ENCODE data around the gene MTPN. TPM values are rescaled to one million over a fixed set of nuclear protein-coding genes. Genes with fewer than 3 reads are reported as not detected.
A peak's percentile ranks its signal among the peaks of the same experiment; 100 is the strongest.

Gene MTPN
- 100 to 1,000 TPM; 150 to 185 (median 183) TPM for polyA plus RNA-seq (ENCODE audit: insufficient read length in 4 of 4)

GRCh38 chr7:135977007-135977741, at the start of gene MTPN:
MTPN (minus strand) TSS chr7:135977359; CDS start chr7:135977100, 259 bp downstream.
- peak; percentile 93 to 94 (median 94) for DNase-seq (ENCODE audit: low read depth in 4 of 4, low spot score in 3 of 4)

DNA sequence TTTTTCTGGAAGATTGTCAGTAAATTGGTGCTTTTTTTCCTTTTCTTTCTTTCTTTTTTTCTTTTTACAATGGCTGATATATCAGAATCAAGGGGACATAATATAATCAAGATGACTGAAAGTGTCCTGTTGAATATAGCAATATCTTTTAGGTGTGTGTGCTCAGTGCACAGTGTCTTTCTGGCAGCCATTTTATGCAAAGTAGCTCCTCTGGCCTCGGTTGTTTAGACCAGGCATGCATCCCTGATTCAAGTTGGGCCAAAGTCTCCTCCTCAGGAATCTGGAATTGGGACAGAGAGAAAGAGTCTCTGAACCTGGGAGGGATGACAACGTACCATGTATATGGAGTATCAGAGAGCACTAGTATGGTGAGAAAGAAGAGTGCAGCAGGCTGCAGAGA, 49.0 kb upstream of the MTPN start:
- no peak for DNase-seq (ENCODE audit: low read depth in 4 of 4, low spot score in 3 of 4)

DNA sequence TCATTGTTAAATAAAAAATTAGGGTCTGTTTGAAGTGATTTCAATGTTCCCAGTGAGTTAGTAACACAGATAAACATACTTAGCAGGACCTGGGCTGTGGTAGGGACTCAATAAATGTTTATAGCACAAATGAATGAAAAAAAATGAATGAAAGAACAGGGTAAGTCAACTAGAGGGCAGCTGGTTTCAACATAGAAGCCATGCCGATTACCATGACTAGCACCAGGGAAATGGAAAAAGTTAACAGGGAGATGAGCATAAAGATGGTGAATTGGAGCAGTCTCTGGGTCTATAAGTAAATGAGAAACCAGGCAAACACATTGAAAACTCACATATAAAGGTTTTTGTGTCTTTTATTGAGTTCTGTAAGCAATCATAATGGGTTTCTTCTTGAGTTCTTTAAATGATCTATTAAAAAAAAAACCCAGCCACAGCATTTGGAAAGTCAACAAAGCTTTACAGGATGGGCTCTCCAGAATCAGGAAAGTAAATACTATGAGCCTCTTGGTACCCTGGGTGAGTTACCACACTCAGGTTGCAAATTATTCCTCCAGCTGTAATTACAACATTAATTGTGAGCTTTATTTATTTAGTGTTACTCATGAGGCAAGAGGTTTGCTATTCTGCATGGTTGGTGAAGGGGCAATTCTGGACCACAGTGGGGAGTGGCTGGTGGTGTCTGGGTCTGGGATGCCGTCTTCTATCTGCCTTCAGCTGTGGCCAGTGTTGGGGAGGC, 46.1 kb upstream of the MTPN start:
- no peak for DNase-seq (ENCODE audit: low read depth in 4 of 4, low spot score in 3 of 4)

- no peak for DNase-seq (ENCODE audit: low read depth in 4 of 4, low spot score in 3 of 4)
Measured at GRCh38 chr7:136020556-136020955, 43.4 kb upstream of the MTPN start.

- DNase-seq (ENCODE audit: low read depth in 4 of 4, low spot score in 3 of 4): no peak
Measured at GRCh38 chr7:136018104-136018503, 40.9 kb upstream of the MTPN start.

- DNase-seq (ENCODE audit: low read depth in 4 of 4, low spot score in 3 of 4): no peak
Measured at GRCh38 chr7:136016649-136017395, 39.7 kb upstream of the MTPN start.

DNA sequence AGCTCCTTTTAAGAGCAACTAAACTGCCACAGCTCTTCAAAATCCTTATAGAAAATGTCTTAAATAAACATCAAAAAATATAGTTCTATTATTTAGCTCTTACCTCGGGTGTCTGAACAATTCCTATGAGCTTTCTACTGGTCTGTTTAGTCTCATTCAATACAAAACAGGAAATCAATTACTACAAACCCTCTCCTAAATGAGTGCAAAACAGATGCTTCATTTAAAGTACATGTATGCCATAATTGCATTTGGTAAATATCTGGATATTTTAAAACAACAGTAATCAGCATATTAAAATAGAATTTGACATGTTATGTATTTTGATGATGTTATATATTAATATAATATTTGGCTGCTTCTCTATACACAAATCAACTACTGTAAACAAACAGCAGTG, 38.5 kb upstream of the MTPN start:
- no peak for DNase-seq (ENCODE audit: low read depth in 4 of 4, low spot score in 3 of 4)

GRCh38 chr7:136014659-136015058, 37.5 kb upstream of the MTPN start:
- no peak for DNase-seq (ENCODE audit: low read depth in 4 of 4, low spot score in 3 of 4)

DNA sequence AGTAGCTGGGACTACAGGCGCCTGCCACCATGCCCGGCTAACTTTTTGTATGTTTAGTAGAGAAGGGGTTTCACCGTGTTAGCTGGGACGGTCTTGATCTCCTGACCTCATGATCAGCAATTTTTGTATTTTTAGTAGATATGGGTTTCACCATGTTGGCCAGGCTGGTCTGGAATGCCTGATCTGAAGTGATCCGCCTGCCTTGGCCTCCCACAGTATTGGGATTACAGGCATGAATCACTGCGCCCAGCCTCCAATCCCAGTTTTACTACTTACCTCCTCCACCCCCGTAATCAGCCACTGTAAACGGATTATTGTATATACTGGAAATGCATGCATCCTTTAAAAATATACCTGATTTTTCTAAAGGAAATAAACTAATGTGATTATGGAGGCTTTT, 35.1 kb upstream of the MTPN start:
- no peak for DNase-seq (ENCODE audit: low read depth in 4 of 4, low spot score in 3 of 4)

DNA sequence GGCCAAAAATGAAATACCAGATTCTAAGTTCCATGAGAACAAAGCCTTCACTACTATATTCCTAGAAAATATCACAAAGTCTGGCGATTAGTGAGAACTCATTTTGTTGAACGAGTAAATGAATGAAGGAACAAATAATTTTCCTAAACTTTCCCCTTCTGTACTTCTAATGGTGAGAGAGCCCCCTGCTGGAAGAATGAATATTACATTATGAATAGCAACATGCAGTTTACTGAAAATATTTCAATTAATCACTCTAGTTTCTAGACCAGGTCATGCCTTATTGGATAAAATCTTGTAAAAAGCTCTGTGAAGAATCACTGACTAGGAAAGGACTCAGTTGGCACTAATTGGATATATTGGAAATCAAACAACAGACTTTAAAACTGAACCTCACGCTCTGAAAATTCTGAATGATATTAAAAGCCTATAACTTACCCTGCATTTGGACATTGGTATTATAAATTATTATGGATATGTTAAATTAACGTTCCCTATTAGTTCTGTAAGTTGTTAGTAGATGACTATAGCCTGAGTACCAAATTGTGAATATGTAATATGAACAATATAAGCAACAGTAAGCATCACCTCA, 32.4 kb upstream of the MTPN start:
- peak in 2 of 4 donors; percentile 29 to 30 for DNase-seq (ENCODE audit: low read depth in 4 of 4, low spot score in 3 of 4)

DNA sequence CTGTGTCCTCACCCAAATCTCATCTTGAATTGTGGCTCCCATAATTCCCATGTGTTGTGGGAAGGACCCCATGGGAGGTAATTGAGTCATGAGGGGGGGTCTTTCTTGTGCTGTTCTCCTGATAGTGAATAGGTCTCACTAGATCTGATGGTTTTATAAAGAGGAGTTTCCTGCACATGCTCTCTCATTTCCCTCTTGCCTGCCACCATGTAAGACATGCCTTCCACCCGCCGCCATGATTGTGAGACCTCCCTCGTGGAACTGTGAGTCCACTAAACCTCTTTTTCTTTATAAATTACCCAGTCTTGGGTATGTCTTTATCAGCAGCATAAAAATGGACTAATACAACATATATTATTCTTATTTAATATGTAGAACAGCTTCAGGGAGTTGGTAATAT, 29.0 kb upstream of the MTPN start:
- no peak for DNase-seq (ENCODE audit: low read depth in 4 of 4, low spot score in 3 of 4)

DNA sequence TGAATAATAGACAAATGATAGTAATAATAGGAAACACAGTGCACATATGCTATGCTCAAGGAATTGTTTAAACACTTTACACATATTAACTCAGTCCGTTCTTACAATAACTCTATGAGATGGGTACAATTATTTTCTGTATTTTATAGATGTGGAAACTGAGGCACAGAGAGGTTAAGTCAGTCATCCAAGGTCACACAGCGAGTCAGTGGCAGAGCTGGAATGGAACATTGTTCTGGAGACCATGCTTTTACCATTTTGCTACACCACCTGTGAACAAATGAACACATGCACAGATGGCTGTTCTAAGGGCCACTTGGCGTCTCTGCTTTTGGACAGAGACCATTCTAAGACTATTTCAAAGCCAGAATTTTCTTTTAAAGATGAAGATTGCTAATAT, 26.9 kb upstream of the MTPN start:
- DNase-seq (ENCODE audit: low read depth in 4 of 4, low spot score in 3 of 4): no peak

DNA sequence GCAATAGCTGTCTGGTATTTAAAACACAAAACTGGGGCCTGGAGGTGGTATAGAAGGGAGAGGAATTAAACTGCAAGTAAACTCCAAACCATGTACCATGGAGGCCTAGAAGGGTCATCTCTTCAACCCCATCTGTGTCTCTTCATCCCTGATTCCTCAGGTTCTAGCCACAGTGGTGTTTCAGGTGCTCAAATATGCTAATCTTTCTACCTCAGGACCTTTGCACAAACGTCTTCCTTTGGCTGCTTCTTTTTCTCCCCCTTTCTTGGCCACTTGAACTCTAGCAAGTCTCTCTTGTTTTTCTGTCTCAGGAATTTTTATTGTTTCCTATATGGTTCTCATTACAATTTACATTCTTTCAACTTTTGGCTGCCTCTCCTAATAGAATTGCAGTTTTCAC, 25.6 kb upstream of the MTPN start:
- no peak for DNase-seq (ENCODE audit: low read depth in 4 of 4, low spot score in 3 of 4)

- no peak for DNase-seq (ENCODE audit: low read depth in 4 of 4, low spot score in 3 of 4)
Measured at GRCh38 chr7:136000288-136000913, 23.2 kb upstream of the MTPN start.

- no peak for DNase-seq (ENCODE audit: low read depth in 4 of 4, low spot score in 3 of 4)
Measured at GRCh38 chr7:135998081-135998480, 20.9 kb upstream of the MTPN start.

GRCh38 chr7:135995748-135996147, 18.6 kb upstream of the MTPN start:
- no peak for DNase-seq (ENCODE audit: low read depth in 4 of 4, low spot score in 3 of 4)

- no peak for DNase-seq (ENCODE audit: low read depth in 4 of 4, low spot score in 3 of 4)
Measured at GRCh38 chr7:135994466-135995205, 17.5 kb upstream of the MTPN start.

- no peak for DNase-seq (ENCODE audit: low read depth in 4 of 4, low spot score in 3 of 4)
Measured at GRCh38 chr7:135993950-135994349, 16.8 kb upstream of the MTPN start.

DNA sequence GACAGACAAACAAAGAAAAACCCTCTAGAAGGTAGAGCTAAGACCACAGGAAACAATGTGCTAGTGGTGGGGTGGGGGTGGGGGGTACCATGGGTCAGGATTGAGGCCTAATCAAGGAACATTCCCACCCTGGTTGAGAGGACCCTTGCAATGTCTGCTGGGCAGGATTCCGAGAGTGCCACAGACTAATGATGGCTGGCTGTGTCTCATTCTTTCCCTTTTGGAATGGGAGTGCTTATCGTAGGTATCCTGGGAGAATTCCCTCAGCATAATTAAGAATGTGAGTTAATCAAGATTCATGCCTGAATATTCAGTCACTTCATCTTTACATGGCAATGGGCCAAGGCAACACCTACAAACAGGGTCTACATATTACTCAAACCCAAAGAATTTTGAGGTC, 14.7 kb upstream of the MTPN start:
- DNase-seq (ENCODE audit: low read depth in 4 of 4, low spot score in 3 of 4): no peak

- no peak for DNase-seq (ENCODE audit: low read depth in 4 of 4, low spot score in 3 of 4)
Measured at GRCh38 chr7:135991322-135991721, 14.2 kb upstream of the MTPN start.

Measured in right renal pelvis (tissue), 4 donors.